Stimulated activated CD8-positive, alpha-beta memory T cell treated with anti-CD3 and anti-CD28 coated beads, Interleukin-4, amount 100 ng/mL, for 1 hour (primary cell): ENCODE results near the gene RTL1.

Source experiments
- DNase-seq, 2 donors: peaks; one replicate each; pipeline ENCODE4 v3.0.0-alpha.2; 2020; ENCODE audit warnings: low read depth in 2 of 2, low spot score in 1 of 2

RTL1 gene

DNA sequence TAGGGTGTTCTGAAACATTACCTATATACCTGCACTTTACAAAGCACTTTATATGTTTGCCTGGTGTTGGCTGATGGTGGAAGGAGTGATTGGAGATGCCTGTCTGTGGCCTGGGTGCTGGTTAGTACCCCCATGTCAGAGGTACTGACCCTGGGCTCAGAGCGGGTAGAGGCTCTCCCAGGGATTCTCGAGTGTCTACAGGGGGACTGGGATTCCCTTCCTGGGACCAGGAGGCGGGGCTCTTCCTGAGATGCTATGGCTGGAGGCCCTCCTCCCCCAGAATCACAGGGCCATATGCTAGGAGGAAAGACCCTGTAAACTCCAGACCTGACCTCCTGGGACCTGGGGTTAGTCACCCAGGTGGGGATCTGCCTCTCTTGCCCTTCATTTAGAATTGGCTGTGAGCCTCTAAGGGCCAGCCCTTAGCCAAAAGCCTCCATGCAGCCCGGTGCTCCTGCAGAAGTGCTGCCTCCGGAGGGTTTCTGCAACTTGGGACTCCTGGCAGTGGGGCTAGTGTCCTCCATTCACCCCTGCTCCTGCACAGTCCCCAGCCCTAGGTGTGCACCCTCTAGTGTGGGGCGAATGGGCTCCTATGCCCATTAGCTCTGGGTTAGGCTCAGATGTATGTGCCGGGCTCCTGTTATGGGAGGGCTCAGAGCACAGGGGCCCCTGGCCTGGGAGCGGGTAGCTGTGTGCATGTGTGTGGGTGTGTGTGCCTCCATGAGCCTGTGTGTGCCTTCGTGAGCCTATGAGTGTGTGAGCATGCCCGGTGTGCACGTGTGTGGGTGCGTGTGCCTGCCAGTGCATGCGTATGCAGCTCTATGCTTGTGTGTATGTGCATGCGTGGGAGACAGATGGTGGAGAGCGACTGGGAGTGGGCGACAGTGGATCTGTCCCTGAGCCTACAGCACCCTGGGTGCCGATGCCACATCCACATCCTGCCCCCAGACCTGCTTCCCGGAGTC is 36.6 kb downstream of the RTL1 start:
- DNase-seq: no peak

DNA sequence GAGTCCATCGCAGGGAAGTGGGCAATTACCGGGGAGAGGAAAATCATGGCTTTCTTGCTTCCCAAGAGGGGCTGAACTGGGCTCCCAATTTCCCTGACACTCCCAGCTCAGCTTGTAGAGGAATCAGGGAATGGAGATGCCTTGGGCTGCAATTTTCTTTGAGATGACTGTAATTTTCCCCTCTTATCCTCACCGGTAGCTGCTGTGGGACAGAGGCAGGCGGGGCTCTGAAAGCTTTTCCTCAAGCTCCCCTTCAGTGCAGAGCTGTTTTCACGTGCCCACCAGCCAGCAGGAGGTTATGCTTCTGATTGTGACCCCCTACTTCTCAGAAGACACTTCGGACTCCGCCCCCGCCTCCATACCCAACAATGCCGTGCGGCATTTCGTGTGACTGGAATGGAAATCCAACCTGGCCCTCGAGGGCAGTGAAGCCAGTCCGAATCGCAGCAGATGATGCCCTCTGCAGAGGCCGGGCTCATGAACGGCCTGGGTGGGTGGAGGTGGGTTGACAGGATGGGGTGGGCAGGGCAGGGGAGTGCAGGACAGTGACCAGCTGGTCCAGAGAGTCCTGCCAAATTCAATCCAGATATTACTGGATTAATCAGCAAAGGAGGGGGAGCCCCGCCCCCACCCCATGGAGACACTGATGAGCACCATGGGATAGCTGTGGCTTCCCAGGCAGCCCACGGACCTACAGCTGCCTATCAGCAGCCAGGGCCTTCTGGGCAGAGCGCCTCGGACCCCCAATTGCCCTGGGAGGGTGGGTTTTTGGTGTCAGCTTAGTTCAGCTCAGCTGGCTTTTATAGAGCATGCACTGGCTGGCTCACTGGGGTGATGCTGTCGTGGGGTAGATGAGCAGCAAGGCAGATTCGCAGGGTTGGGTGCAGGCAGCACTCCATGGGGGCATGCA is 37.6 kb downstream of the RTL1 start:
- DNase-seq: no peak

DNA sequence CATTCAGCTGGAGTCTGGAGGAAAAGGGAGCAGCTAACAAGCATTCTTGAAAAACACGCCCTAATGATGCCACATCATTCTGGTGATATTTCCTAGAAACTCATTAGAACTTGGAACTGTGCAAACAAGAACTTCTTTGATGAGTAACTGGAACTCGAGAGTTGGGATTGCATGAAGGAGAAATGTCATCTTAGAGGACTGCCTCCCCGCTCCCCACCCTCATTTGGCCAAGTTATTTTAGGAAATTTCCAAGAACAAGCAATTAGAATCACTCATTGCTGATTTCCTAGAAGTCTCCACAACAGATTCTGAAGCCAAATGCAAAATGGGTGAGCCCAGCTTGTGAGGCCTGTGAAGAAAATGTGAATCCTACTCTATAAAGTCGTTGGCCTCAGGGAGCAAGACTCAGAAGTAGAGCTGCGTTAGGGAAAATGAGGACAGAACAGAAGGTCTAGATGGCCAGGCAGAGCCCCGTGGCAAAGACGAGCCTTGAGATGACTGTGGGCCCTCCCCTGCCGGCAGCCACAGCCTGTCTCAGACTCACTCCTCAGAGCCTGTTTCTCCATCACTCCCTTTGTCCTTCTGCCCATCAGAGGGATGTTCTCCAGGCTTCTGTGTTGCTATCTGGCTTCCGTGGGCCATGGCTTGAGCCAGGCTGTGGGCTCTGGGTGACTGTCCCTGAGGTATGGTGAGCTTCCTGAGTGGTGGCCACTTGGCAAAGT is 38.4 kb downstream of the RTL1 start:
- DNase-seq: no peak

DNA sequence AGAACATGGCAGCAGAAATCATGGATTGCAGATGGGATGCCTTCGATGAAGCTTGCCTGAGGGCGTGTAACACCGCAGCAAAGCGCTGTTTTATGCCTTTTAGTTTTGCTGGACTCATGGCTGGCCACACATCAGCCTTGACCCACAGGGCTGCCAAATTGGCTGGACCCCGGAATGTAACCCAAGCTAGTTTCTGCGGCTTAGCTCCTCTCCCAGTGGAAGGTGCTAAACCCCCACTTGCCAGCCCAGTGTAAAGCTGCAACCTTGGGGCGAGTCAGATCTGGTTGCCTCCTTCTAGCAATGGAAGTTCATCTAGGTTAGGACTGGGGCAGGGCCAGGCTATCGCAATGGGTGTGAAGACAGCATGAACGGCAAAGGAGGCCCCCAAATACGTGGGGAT is 39.3 kb downstream of the RTL1 start:
- no peak for DNase-seq

DNA sequence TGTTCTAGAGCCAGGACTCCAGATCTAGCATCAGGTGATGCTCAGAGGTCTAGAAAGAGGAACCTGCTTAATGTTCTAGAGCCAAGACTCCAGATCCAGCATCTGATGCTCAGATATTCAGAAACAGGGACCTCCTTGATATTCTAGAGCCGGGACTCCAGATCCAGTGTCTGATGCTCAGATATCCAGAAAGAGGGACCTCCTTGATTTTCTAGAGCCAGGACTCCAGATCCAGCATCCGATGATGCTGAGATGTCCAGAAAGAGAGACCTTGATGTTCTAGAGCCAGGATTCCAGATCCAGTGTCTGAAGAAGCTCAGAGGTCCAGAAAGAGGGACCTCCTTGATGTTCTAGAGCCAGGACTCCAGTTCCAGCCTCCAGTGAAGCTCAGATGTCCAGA is 40.7 kb downstream of the RTL1 start:
- DNase-seq: no peak

DNA sequence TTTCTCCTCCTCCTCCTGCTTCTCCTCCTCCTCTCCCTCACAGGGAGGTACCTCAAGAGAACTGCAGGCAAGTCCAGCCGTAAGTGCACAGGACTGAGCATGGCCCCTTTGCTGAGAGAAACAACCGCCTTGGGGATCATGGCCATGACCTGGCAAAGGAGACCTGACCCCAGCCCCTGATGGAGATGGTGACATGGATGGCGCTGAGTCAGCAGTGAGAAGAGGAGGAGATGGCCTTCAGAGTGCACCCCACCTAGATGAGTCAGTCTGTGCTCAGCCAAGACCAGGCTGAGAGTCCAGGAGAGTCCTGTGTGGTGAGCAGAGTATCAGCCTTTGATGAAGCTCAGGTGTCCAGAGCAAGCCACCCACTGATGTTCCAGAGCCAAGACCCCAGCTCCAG is 41.2 kb downstream of the RTL1 start:
- no peak for DNase-seq

DNA sequence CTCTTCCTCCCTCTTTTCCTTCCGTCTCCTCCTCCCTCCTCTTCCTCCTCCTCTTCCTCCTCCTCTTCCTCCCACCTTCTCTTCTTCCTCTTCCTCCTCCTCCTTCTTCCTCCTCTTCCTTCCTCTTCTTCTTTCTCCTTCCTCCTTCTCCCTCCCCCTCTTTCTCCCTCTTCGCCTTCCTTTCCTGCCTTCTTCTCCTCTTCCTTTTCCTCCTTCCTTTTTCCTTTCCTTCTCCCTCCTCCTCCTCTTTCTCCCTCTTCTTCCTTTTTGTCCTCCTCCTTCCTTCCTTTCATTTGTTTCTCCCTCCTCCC is 41.6 kb downstream of the RTL1 start:
- DNase-seq: no peak

DNA sequence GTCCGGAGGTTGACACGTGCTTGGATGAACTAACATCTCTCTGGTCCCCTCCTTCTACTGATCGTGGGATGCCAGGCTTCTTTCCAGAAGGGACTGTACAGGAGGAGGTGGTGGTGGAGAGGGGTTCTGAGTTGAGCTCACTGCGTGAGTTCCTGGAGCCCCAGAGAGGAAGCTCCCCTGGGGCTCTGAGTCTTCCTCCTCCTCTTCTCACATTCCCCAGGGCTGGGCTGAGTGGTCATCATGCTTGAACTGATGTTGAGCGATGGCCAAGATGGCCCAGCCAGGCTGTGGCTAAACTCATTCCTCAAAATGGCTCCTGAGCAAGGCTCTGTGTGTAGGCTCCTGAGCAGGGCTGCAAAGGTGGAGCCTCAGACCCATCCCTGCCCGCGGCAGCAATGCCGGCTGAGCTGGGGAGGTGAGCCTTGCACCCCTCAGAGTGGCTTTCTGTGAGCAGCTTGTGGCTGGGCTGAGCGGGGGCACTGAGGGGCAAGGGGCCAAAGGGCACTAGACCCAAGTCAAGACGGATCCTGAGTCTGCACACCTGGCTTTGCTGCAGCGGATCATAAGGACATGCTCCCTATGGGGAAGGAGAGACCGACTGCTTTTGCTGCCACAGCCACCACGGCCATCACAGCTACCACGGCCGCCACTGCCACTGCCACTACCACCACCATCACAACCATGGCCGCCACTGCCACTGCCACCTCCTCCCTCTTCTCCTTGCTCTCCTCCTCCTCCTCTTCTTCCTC is 42.2 kb downstream of the RTL1 start:
- DNase-seq: no peak

DNA sequence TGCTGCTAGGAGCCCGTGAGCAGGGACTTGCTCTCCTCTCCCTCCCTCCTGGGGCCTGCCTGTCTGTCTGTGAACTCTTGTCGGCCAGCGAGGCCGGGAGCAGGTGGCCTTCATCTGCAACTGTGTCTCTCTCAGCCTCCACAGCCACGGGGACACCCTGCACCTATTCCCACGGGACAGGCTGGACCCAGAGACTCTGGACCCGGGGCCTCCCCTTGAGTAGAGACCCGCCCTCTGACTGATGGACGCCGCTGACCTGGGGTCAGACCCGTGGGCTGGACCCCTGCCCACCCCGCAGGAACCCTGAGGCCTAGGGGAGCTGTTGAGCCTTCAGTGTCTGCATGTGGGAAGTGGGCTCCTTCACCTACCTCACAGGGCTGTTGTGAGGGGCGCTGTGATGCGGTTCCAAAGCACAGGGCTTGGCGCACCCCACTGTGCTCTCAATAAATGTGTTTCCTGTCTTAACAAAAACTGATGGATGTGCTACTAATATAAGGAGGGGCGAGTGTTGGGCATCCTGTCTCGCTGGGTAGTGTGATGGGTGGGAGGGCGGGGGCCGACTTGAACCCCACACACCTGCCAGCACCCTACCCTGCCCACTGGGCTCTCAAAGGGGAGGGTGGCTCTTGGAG is 42.9 kb downstream of the RTL1 start:
- DNase-seq: no peak

DNA sequence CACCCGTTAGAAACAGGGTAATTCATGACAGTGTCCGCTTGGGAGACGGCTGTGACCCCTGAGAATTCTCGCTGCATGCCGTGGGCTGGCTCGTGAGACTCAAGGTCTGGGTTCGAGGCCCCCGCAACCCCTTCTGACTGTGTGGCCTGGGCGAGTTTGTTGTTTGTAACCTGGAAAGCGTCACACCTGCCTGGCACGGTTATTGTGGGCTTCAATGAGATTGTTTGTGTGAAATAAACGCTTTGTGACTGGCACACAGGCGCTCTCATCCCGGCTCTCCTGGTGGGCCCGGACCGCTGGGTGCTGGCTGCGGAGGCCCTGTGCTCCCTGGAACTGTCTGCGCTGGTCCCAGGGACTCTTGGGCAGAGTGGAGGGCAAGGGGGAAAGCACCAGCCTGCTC is 43.7 kb downstream of the RTL1 start:
- DNase-seq: no peak

DNA sequence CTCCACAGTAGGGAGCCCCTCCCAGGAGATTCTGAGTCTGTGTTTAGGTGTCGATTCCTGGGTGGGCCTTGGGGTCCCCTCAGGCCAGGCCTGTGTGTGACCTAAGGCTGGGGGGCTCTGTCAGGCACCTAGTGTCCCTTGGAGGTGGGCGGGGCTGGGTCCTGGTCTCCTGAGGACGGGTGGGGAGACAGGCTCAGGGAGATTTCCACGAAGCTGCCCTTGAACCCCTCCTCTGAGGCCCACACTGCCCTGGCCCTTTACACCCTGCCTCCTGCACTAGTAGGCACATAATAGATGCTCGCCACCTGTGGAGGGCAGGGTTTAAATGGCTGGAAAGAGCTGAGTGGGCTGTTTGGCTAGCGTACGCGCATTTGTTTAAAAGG is 44.7 kb downstream of the RTL1 start:
- DNase-seq: no peak

DNA sequence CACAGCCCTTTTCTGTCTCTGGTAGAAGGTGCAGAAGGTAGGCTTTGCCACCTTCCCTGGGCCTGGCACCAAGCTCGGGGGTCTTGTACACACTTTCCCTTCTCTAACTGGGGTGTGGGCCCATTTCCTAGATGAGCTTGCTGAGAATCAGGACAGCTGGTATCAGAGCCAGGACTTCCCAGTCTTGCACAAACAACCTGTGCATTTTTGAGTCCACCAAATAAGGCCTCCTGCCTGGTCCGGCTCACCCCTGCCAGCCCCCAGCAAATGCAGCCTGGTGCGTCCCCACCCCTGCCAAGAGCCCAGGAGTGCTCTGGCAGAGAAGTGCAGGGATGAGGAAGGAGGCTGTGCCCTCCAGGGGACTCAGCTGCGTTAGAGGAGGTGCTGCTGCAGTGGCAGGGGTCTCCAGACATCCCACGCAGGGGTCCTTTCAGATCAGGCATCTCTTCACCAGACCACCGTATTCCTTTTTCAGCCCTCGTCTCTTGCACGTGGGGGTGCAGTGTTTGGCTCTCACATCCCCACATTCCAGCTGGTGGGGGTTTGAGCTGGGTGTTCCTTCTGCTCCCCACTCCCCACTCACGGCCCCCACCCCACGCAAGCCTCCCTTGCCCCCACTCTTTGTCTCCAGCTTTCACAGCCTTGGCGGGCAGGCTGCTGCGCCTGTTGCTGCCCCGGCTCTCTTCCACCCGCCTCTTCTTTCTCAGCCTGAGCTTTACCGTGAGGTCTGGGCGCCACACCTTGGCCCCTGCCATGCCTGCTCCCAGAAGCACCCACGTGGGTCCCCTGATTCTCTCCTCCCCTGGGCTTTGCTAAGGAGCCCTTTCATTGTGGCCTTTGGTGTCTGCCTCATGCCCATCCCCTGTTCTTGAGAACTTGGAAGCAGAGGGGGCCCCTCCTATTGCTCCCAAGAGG is 45.3 kb downstream of the RTL1 start:
- no peak for DNase-seq

DNA sequence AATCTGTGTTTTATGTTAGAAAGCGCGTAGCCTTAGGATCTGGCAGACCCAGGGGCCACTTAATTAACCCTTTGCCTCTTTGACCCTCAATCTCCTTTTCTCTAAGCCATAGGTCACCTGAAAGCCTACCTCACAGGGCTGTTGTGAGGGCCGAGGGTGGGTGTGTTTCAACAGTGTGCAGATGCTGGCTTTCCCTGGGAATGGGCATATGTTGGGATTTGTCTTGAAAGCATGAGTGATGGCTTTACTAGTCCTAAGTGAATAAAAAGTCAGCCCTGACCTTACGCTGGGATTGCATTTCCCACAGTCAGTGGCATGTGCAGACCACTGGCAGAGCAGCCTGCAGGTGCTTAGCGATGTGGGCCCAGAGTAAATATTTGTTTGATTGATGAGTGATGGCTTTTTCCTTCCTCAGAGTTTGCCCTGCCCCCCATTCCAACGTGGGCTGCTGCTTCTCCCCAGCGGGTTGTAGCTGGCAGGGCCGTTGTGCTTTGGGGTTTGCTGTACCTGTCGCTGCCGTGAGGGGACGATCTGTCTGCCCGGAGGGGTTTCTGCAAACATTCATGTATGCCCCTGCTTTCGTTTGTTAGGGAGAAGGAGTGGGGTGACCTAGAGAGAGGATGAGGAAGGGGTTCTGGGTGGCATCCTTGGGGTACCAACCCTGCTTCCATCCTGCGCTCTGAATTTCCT is 46.1 kb downstream of the RTL1 start:
- DNase-seq: no peak

DNA sequence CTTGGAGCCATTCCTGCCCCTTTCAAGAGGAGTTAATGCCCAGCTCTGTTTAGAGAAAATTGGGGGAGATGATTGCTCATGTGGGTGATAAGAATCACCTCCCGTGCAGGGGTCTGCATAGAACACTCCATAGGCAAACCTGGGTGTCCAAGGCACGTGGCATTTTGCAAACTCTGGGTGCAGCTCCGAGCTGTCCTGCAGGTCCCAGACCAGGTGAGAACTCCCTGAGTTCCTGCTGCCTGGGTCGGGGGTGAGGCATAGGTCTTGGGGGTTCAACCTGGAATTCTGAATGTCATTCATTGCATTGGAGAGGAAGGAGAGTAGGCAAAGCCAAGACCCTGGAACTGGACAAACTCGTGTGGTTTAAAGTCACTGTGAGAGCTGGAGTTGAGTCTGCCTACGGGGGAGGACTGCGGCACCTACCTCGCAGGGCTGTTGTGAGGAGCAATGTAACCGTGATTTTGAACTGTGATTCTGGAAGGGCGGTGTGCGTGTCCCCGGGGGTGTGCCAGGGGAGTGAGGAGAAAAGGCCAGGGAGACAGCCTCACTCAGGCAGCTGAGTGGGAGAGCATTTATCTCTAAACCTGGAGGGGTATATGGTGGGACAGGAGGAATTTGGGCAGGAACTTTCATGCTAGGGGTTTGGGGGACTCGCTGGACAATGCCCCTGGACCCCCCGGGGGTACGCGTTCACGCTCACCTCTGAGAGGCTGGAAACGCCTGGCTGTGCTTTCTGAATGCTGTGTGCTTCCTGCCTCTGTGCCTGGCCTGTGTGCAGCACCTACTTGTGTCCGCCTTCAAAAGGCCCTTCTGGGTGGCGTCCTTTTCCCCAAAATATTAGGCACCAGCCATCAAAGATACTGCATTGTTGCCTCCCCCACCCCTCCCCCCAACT is 47.2 kb downstream of the RTL1 start:
- no peak for DNase-seq

DNA sequence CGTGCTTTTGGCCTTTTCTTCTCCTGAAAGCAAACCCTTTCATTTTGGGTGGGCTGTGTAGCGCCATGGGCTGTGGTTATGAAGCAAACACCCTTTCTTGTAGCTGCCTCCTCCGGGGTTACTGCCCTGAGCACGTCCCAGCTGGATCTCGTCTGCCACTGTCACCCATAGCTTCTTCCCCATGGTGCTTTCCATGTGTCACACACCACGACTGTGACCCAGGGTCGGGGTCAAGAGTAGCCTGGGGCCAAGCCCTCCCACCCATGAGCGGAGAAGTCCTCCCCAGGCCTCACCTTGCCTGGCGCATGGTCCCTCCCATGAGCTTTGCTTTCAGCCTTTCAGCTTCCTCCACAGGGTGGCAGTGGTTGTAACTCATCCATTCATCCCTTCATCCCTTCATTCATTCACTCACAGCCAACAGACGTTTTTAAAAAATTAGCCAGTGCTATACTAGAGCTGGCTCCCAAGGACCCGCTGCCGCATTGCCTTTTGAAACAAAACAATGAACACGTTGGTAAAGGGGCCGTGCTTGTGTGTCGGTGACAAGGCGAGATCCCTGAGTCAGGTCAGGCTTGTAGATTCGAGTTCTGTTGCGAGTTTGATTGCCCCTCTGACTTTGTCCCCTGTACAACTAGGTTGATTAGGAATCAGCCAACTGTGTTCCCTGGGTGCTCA is 48.1 kb downstream of the RTL1 start:
- DNase-seq: no peak

DNA sequence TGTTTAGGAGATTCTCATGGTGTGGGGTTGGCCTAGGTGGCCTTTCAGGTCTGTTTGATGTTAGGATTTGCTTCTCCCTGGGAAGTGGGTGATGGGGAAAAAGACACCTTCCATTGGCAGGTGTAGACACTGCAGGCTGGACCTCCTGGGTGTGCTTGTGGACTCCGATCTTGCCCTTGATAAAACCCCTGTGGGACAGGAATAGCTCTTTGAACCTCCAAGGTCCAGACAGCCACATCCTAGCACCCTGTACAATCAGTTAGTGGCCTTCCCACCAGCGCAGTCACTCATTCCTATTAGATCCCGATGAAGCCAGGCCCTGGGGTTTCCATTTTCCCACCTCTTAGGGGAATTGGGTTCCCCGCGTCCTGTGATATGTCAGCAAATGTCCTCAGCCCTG is 49.1 kb downstream of the RTL1 start:
- no peak for DNase-seq

DNA sequence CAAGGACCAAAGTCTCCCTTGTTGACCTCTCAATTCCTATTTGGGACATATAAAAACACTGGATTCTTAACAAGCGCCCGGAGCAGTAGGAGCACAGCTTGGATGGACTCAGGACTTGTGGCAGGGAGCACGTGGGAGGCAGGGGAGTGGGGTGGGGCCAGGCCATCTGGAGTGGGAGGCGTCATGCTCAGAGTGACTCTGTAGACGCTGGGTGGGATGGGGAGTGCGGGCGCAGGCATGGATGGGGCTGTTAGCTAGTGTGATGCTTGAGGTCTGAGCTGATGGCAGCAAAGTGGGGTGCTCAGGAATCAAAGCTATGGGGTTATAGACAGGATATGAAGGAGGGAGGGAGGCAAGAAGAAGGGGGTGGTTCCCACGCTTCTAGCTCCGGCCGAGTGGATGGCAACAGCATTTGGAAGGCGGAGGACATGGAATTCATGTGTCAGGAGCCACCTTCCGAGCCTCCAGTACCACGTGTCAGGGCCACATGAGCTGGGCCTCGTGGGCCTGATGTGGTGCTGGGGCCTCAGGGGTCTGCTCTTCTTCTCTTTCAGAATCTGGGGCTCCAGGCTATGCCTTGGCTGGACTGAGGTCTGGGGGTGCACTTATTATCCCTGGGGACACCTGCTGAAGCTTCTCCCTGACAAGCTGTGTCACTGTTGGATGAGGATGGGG is 51.4 kb downstream of the RTL1 start:
- no peak for DNase-seq
